ENCODE measurements around the gene RASGRP2.

The RASGRP2 gene

GRCh38 chr11:64755681-64756361 lies 11.9 kb upstream of the RASGRP2 start:
- H3K27me3 ChIP-seq (ENCODE audit: insufficient read depth, low read depth, severe bottlenecking), result no peaks in the 10 kb centered on the region
- H3K9me3 ChIP-seq (ENCODE audit: severe bottlenecking), result no peaks in the 10 kb centered on the region
- no peak for TF ChIP-seq CTCF (IDR thresholded peaks at IDR 0.05; ENCODE audit: low read depth, low read length)
- no peak overlapping the region for H3K27ac ChIP-seq
- H3K36me3 ChIP-seq, result no peaks in the 10 kb centered on the region
- no peak overlapping the region for H3K4me3 ChIP-seq (ENCODE audit: low read depth, low read length)
- DNase-seq, result no peak

- H3K4me3 ChIP-seq (ENCODE audit: low read depth, low read length), result no peak overlapping the region
- no peak for DNase-seq
- no peaks in the 10 kb centered on the region for H3K36me3 ChIP-seq
- H3K9me3 ChIP-seq (ENCODE audit: severe bottlenecking), result no peaks in the 10 kb centered on the region
- H3K27me3 ChIP-seq (ENCODE audit: insufficient read depth, low read depth, severe bottlenecking), result no peaks in the 10 kb centered on the region
- no peak for TF ChIP-seq CTCF (IDR thresholded peaks at IDR 0.05; ENCODE audit: low read depth, low read length)
- no peak overlapping the region for H3K27ac ChIP-seq
Measured at GRCh38 chr11:64754919-64755662, 11.1 kb upstream of the RASGRP2 start.

GRCh38 chr11:64754124-64754918 lies 10.4 kb upstream of the RASGRP2 start:
- Histone ChIP-seq H3K4me3 (ENCODE audit: low read depth, low read length) (no peak overlapping the region), H3K27ac (no peak overlapping the region), H3K36me3 (no peaks in the 10 kb centered on the region), H3K27me3 (ENCODE audit: insufficient read depth, low read depth, severe bottlenecking) (no peaks in the 10 kb centered on the region), H3K9me3 (ENCODE audit: severe bottlenecking) (no peaks in the 10 kb centered on the region)
- DNase-seq, result no peak
- no peak for TF ChIP-seq CTCF (IDR thresholded peaks at IDR 0.05; ENCODE audit: low read depth, low read length)

GRCh38 chr11:64753380-64754123 lies 9.6 kb upstream of the RASGRP2 start:
- Histone ChIP-seq H3K36me3 (no peaks in the 10 kb centered on the region), H3K27ac (no peak overlapping the region), H3K27me3 (ENCODE audit: insufficient read depth, low read depth, severe bottlenecking) (no peaks in the 10 kb centered on the region), H3K4me3 (ENCODE audit: low read depth, low read length) (no peak overlapping the region), H3K9me3 (ENCODE audit: severe bottlenecking) (no peaks in the 10 kb centered on the region)
- no peak for TF ChIP-seq CTCF (IDR thresholded peaks at IDR 0.05; ENCODE audit: low read depth, low read length)
- DNase-seq, result no peak

- H3K4me3 ChIP-seq (ENCODE audit: low read depth, low read length), result no peak overlapping the region
- H3K9me3 ChIP-seq (ENCODE audit: severe bottlenecking), result no peaks in the 10 kb centered on the region
- no peak for TF ChIP-seq CTCF (IDR thresholded peaks at IDR 0.05; ENCODE audit: low read depth, low read length)
- H3K36me3 ChIP-seq, result no peaks in the 10 kb centered on the region
- H3K27ac ChIP-seq, result no peak overlapping the region
- H3K27me3 ChIP-seq (ENCODE audit: insufficient read depth, low read depth, severe bottlenecking), result no peaks in the 10 kb centered on the region
- no peak for DNase-seq
Measured at GRCh38 chr11:64753019-64753379, 9.1 kb upstream of the RASGRP2 start.

All from WERI-Rb-1 (cell line).